Measurements from ENCODE around the gene CDY2A.
"Not testable (repeated sequence)": the region's sequence is repeated elsewhere in the genome, so short reads cannot be mapped to it uniquely, and the experiment has no call there.

DNA sequence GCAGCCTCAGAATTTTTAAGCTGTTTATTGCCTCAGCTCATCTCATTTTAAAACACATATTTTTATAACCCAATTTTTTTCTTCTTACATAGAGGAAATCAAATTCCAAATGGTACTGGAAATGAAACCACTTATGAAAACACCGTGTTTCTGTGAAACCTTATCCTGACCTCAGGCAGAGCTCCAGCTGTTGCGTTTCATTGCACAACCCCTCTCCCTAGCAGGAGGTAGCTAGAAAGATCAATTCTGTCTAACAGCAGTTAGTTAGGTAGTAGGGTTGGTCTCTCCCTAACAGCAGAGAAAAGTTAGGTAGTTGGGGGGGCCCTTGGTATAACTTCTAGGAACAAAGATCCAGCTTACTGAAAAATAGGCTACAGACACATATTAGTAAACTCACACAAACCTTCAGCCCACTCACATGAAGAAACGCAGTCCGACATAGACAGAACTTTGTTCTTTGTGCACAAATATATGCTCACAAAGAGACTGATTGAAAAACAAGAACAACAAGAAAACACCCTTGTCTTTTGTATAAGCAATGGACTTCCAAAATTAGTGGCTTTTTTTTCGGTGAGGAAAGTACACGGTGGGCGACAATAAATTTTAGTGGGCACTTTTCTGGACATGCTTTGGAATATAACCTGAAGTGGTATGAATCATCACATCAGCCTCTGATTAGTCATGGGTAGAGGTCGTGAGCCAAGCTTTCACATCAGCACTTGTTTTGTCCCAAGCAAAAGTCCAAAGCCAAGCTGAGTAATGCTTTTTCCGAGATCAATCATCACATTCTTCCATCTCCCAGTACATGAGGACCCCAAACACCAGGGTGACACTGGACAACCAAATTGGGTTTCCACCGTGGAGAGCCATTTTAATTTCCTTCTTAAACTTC lies 22.8 kb downstream of the CDY2A start:
- TF ChIP-seq, protein P1, sequence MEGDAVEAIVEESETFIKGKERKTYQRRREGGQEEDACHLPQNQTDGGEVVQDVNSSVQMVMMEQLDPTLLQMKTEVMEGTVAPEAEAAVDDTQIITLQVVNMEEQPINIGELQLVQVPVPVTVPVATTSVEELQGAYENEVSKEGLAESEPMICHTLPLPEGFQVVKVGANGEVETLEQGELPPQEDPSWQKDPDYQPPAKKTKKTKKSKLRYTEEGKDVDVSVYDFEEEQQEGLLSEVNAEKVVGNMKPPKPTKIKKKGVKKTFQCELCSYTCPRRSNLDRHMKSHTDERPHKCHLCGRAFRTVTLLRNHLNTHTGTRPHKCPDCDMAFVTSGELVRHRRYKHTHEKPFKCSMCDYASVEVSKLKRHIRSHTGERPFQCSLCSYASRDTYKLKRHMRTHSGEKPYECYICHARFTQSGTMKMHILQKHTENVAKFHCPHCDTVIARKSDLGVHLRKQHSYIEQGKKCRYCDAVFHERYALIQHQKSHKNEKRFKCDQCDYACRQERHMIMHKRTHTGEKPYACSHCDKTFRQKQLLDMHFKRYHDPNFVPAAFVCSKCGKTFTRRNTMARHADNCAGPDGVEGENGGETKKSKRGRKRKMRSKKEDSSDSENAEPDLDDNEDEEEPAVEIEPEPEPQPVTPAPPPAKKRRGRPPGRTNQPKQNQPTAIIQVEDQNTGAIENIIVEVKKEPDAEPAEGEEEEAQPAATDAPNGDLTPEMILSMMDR (IDR thresholded peaks at IDR 0.05): not testable (repeated sequence)
- TF ChIP-seq POLR2A, POLR2AphosphoS5 (IDR thresholded peaks at IDR 0.05): not testable (repeated sequence)

Data from gastroesophageal sphincter (tissue), 3 donors.